ENCODE results near the gene SLC18A2.
"Not testable (repeated sequence)": the region's sequence is repeated elsewhere in the genome, so short reads cannot be mapped to it uniquely, and the experiment has no call there.

The SLC18A2 gene

DNA sequence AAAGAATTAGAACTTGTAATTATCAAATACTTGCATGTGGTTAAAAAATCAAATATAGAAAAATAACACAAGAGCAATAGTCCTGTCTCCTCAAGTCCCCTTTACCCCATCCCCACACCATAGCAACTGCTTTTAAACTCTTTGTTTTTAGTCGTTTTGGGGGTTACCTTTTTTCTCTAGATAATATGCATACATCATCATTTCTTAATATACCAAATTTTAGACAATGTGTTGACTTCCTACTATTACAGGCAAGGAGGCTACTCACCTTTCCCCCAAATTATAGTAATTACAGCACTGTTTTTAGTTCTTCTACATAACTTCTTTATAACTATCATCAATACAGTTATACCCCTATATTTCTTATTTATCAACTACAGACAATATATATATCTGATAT is 57.3 kb downstream of the SLC18A2 start:
- DNase-seq (ENCODE audit: low spot score), result no peak
- POLR2A ChIA-PET (ENCODE audit: low non-redundant PET), result no interaction called here
- TF ChIP-seq, protein P1, sequence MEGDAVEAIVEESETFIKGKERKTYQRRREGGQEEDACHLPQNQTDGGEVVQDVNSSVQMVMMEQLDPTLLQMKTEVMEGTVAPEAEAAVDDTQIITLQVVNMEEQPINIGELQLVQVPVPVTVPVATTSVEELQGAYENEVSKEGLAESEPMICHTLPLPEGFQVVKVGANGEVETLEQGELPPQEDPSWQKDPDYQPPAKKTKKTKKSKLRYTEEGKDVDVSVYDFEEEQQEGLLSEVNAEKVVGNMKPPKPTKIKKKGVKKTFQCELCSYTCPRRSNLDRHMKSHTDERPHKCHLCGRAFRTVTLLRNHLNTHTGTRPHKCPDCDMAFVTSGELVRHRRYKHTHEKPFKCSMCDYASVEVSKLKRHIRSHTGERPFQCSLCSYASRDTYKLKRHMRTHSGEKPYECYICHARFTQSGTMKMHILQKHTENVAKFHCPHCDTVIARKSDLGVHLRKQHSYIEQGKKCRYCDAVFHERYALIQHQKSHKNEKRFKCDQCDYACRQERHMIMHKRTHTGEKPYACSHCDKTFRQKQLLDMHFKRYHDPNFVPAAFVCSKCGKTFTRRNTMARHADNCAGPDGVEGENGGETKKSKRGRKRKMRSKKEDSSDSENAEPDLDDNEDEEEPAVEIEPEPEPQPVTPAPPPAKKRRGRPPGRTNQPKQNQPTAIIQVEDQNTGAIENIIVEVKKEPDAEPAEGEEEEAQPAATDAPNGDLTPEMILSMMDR (conservative IDR thresholded peaks at IDR 0.05; ENCODE audit: low read depth), result no peak
- CTCF ChIA-PET, result no interaction called here
- H3K27ac ChIP-seq, result no peak overlapping the region

DNA sequence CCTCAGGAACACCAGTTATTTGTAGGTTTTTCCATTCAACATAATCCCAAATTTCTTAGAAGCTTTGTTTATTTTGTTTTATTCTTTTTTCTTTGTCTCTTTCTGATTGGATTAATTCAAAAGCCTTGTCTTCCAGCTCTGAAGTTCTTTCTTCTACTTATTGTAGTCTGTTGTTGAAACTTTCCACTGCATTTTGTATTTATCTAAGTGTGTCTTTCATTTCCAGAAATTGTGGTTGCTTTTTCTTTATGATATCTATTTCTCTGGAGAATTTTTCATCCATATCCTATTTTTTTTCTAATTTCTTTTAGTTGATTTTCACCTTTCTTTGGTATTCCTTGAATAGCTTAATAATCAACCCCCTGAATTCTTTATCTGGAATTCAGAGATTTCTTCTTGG is 58.5 kb downstream of the SLC18A2 start:
- TF ChIP-seq, protein P1 (conservative IDR thresholded peaks at IDR 0.05; ENCODE audit: low read depth), result no peak
- ChIA-PET CTCF (interaction anchor here (0.7 to 2.9 kb wide), 2 partner anchors 37 to 83 kb away, joined by 6 to 11 read pairs; no protein-coding TSS in a partner anchor), POLR2A (ENCODE audit: low non-redundant PET) (no interaction called here)
- no peak overlapping the region for H3K27ac ChIP-seq
- DNase-seq (ENCODE audit: low spot score), result no peak

DNA sequence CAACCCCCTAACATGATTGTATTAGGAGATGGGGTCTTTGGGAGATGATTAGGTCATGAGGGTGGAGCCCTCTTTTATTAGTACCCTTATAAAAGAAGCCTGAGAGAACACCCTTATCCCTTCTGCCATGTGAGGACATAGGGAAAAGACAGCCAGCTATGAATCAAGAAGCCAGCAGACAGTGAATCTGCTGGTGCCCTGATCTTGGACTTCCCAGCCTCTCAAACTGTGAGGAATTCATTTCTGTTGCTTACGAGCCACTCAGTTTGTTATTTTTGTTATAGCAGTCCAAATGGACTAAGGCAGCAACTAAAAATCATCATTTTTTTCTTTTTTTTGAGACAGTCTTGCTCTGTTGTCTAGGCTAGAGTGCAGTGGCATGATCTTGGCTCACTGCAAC is 59.8 kb downstream of the SLC18A2 start:
- POLR2A ChIA-PET (ENCODE audit: low non-redundant PET), result no interaction called here
- TF ChIP-seq, protein P1 (conservative IDR thresholded peaks at IDR 0.05; ENCODE audit: low read depth), result no peak
- CTCF ChIA-PET, result interaction anchor here (1.2 to 2.9 kb wide), 3 partner anchors 18 to 84 kb away, joined by 3 to 11 read pairs (median 3); no protein-coding TSS in a partner anchor
- H3K27ac ChIP-seq, result no peak overlapping the region
- DNase-seq (ENCODE audit: low spot score), result no peak

DNA sequence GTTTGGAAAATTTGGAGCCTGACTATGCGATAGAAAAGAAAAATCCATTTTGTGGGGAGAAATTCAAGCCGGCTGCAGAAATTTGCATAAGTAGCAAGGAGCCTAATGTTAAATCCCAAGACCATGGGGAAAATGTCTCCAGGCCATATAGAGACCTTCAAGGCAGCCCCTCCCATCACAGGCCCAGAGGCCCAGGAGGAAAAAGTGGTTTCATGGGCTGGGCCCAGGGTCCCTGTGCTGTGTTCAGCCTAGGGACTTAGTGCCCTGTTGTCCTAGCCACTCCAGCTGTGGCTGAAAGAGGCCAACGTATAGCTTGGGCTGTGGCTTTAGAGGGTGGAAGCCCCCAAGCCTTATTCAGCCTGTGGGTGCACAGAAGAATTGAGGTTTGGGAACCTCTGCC is 62.5 kb downstream of the SLC18A2 start:
- CTCF ChIA-PET, result interaction anchor here (1.2 kb wide), 1 partner anchor 87 kb away, joined by 5 read pairs; no protein-coding TSS in a partner anchor
- POLR2A ChIA-PET (ENCODE audit: low non-redundant PET); H3K27ac ChIP-seq; DNase-seq (ENCODE audit: low spot score): not testable (repeated sequence)

DNA sequence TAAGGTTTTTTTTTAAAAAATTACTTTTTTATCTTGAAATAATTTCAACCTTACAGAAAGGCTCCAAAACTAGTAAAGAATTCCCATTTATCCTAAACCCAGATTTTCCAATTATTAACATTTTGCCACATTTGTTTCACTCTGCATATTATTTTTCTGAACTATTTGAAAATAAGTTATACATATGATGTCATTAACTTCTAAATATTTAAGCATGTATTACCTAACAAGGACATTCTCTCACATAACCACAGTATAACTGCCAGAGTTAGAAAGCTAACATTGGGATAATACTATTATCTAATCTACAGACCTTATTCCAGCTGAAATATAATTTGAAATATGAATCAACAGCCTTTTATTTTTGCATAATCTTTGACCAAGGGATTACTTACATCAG is 65.8 kb downstream of the SLC18A2 start:
- ChIA-PET CTCF (no interaction called here), POLR2A (ENCODE audit: low non-redundant PET) (no interaction called here)
- TF ChIP-seq, protein P1 (conservative IDR thresholded peaks at IDR 0.05; ENCODE audit: low read depth), result no peak

DNA sequence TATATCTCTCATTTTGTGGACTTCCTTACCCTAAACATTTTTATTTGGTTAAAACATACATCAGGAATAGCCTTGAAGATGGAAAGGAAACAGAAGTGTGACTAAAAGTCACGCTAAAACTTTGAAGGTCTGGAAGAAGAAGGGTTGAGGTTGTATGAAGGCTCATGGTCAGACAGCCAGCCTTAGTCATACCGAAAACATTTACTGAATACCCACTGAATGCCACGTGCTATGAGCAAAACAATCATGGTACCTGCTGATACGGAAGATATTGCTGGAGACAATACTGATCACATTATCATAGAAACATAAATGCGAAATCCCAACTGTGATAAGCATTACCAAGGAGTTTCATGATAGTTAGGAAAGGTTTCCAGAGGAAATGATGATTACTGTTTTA is 70.3 kb downstream of the SLC18A2 start:
- no peak overlapping the region for H3K27ac ChIP-seq
- CTCF ChIA-PET, result interaction anchor here (1.0 kb wide), 1 partner anchor 94 kb away, joined by 3 read pairs; no protein-coding TSS in a partner anchor
- POLR2A ChIA-PET (ENCODE audit: low non-redundant PET), result no interaction called here
- no peak for DNase-seq (ENCODE audit: low spot score)
- TF ChIP-seq, protein P1 (conservative IDR thresholded peaks at IDR 0.05; ENCODE audit: low read depth), result no peak

More for the DNA sequence above, 65.8 kb downstream of the SLC18A2 start:
- DNase-seq (ENCODE audit: low spot score), result no peak
- no peak overlapping the region for H3K27ac ChIP-seq

DNA sequence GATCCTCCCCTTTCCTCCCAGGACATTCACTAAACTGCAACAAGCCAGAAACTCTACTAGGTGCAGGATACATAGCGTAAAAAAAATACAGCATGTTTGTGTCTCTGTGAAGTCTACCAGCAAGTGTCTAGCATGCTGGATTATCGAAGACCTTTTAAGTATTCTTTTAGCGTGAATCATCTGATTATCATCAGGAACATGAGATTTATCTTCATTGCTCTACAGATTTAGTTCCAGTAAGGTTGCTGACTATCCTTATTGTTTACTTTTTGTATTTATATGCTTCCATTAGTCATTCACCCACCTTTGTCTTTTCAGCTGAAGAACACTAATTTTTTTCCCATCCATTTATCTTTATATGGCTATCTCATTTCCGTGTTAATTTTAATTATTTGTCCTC is 71.5 kb downstream of the SLC18A2 start:
- ChIA-PET POLR2A (ENCODE audit: low non-redundant PET) (no interaction called here), CTCF (interaction anchor here (1.0 kb wide), 1 partner anchor 95 kb away, joined by 3 read pairs; no protein-coding TSS in a partner anchor)
- no peak overlapping the region for H3K27ac ChIP-seq
- TF ChIP-seq, protein P1 (conservative IDR thresholded peaks at IDR 0.05; ENCODE audit: low read depth), result no peak
- no peak for DNase-seq (ENCODE audit: low spot score)

Data from RWPE1 (cell line).